CMK (cell line): ENCODE results near the gene RNFT2.
"Not testable (repeated sequence)": the region's sequence is repeated elsewhere in the genome, so short reads cannot be mapped to it uniquely, and the experiment has no call there.

Experiments used
- DNase-seq: peaks from one replicate; pipeline ENCODE4 v3.0.0-alpha.2; 2010; ENCODE audit warnings: low read depth

RNFT2 gene

GRCh38 chr12:116745554-116745953 is 7.4 kb downstream of the RNFT2 start:
- DNase-seq = no peak

- DNase-seq = no peak
Measured at GRCh38 chr12:116749884-116750283, 11.8 kb downstream of the RNFT2 start.

- DNase-seq = no peak
Measured at GRCh38 chr12:116750298-116750697, 12.2 kb downstream of the RNFT2 start.

- not testable (repeated sequence) for DNase-seq
Measured at GRCh38 chr12:116754097-116754496, 16.0 kb downstream of the RNFT2 start.

- DNase-seq = not testable (repeated sequence)
Measured at GRCh38 chr12:116754783-116755182, 16.7 kb downstream of the RNFT2 start.

- peak; percentile 75 for DNase-seq
Measured at GRCh38 chr12:116759783-116760621, 21.9 kb downstream of the RNFT2 start.

GRCh38 chr12:116760622-116761020 is 22.5 kb downstream of the RNFT2 start:
- DNase-seq = no peak

GRCh38 chr12:116761499-116761898 is 23.4 kb downstream of the RNFT2 start:
- no peak for DNase-seq

- no peak for DNase-seq
Measured at GRCh38 chr12:116765271-116765670, 27.2 kb downstream of the RNFT2 start.

GRCh38 chr12:116766285-116766684 is 28.2 kb downstream of the RNFT2 start:
- no peak for DNase-seq

- no peak for DNase-seq
Measured at GRCh38 chr12:116766746-116767145, 28.6 kb downstream of the RNFT2 start.

GRCh38 chr12:116771651-116772050 is 33.5 kb downstream of the RNFT2 start:
- no peak for DNase-seq

GRCh38 chr12:116773276-116773731 is 35.2 kb downstream of the RNFT2 start:
- no peak for DNase-seq

- DNase-seq = no peak
Measured at GRCh38 chr12:116774020-116774419, 35.9 kb downstream of the RNFT2 start.

- no peak for DNase-seq
Measured at GRCh38 chr12:116777245-116777644, 39.1 kb downstream of the RNFT2 start.

- no peak for DNase-seq
Measured at GRCh38 chr12:116779597-116779996, 41.5 kb downstream of the RNFT2 start.

- DNase-seq = no peak
Measured at GRCh38 chr12:116780942-116781341, 42.8 kb downstream of the RNFT2 start.

- DNase-seq = no peak
Measured at GRCh38 chr12:116783525-116784237, 45.6 kb downstream of the RNFT2 start.

GRCh38 chr12:116784238-116784612 is 46.1 kb downstream of the RNFT2 start:
- DNase-seq = no peak

- not testable (repeated sequence) for DNase-seq
Measured at GRCh38 chr12:116789562-116789961, 51.4 kb downstream of the RNFT2 start.

- DNase-seq = no peak
Measured at GRCh38 chr12:116790066-116790465, 52.0 kb downstream of the RNFT2 start.

GRCh38 chr12:116792403-116792802 is 54.3 kb downstream of the RNFT2 start:
- DNase-seq = no peak

- DNase-seq = no peak
Measured at GRCh38 chr12:116794725-116795124, 56.6 kb downstream of the RNFT2 start.
